GM19372 (cell line): Measurements from ENCODE around the gene DCTN5.
"Not testable (repeated sequence)": the region's sequence is repeated elsewhere in the genome, so short reads cannot be mapped to it uniquely, and the experiment has no call there.

Experiments used
- ATAC-seq: cut with Tn5 transposase; IDR thresholded peaks from one replicate; pipeline ENCODE4 v1.9.1; 2021; ENCODE audit warnings: mild to moderate bottlenecking, low read depth, moderate library complexity; ENCODE audit not compliant: unreplicated experiment

DCTN5 gene

DNA sequence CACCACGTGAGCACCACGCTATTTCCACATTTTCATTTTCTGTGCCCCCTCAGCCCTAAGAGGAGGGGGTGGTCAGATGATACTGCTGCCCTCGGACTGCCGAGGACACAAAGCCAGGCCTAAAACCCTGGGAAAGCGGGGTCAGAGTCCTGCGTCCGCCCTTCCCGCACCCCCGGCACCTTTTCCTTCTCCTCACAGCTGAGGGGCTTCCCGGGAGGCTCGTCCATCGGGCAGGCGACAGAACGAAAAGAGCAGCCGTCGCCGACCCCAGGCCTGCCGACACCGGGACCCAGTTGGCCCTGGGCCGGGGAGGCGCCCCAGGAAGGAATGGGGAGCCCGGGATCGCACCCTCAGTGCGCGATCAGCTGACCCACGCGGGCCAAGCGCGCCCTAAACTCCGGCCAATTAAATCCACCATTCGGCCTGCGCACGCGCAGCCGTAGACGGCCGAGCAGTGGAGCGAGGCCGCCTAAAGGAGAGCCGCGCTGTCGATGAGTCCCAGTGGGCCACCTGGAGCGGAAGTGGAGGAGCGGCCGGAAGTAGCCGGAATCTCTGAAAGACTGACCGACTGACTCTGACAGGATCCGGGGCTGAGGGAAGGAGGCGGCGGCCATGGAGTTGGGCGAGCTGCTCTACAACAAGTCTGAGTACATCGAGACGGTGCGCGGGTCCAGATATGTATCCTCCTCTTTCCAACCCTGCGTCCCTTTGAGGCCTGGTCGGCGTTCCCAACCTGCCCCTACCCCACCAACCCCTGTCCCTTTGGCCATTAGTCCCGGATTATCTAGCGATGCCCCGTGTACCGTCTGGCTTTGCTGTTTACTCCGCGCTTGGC, at the start of gene DCTN5, which contains the start of gene PALB2:
DCTN5 (plus strand) TSS at position 536 of the 835 bp plus-strand sequence; CDS start at position 613, 77 bp downstream.
PALB2 (minus strand) TSS at position 380 of the 835 bp plus-strand sequence; CDS start at position 227, 153 bp downstream.
- ATAC-seq, result peak; percentile 98

DNA sequence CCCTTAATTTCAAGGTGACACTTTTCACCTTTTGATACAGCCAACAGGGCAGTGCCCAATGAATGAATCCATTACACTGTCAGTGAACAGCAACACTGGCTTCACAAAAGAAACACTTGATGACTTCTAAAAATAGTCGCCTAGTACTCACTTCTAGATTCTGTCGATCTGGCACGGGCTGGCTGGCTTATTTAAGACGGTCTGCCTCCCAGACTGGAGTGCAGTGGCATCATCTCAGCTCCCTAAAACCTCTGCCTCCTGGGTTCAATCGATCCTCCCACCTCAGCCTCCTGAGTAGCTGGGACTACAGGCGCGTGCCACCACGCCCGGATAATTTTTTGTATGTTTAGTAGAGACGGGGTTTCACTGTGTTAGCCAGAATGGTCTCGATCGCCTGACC, 47.1 kb upstream of the DCTN5 start:
- ATAC-seq, result no peak

DNA sequence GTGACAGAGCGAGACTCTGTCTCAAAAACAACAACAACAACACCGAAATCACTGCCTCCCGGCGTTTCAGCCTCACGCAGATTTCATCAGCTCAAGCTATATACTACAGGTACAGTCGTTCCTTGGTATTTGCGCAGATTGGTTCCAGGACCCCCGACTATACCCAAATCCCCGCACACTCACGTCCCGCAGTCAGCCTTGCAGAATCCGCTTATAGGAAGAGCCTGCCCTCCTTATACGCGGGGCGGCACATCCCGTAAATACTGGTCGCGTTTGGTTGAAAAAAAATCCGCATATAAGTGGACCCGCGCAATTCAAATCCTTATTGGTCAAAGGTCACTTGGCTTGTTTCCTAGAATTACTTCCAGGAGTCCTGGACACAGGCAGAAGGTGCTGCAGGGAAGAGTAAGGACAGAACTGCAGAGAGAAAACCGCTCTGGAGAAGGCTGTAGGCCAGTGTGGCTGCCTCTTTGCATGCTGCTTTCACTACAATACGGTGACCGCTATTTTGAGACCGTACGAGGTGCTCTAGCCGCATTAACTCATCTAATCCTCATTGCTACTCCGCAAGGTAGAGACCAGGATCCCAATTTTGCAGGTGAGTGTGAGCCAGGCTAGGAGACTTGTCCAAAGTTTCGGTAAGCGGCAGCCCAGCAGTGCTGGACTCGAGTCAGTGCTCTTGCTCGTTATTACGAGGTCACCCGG, 45.9 kb upstream of the DCTN5 start:
- ATAC-seq, result no peak

DNA sequence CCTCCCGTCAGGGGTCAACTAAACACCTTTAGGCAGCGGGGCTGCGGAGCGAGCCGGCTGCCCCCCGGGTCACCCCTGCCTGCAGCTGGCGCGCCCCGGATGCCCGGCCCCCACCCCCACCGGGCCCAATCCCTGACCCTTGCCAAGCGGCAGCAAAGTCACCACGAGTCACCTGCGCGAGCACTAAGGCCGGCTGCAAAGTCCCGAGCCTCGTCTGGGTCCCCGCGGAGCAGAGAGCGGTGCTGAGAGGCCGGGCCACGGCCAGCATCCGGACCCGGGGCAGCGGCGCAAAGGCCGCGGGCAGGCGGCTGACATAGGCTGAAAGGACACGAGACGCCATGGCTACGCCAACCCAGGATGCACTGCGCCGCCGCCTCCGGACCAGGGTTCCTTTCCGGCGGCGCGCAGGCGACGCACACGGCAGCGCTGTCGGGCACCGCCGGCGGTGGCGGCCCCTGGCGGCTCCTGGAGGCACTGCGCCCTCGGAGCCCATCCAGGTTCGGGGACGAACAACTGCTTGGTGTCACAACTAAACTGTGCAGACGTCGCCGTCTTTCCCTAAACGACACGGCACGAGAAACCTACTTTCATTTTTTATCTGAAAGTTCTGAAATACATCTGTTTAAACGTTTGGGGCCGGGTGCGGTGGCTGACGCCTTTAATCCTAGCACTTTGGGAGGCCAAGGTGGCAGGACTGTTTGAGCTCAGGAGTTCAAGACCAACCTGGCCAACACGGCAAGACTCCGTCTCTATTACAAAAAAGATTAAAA, 45.1 kb upstream of the DCTN5 start, which contains the start of gene NDUFAB1:
NDUFAB1 (minus strand) TSS at position 366 of the 770 bp plus-strand sequence; CDS start at position 340, 26 bp downstream.
- ATAC-seq, result peak; percentile 91

DNA sequence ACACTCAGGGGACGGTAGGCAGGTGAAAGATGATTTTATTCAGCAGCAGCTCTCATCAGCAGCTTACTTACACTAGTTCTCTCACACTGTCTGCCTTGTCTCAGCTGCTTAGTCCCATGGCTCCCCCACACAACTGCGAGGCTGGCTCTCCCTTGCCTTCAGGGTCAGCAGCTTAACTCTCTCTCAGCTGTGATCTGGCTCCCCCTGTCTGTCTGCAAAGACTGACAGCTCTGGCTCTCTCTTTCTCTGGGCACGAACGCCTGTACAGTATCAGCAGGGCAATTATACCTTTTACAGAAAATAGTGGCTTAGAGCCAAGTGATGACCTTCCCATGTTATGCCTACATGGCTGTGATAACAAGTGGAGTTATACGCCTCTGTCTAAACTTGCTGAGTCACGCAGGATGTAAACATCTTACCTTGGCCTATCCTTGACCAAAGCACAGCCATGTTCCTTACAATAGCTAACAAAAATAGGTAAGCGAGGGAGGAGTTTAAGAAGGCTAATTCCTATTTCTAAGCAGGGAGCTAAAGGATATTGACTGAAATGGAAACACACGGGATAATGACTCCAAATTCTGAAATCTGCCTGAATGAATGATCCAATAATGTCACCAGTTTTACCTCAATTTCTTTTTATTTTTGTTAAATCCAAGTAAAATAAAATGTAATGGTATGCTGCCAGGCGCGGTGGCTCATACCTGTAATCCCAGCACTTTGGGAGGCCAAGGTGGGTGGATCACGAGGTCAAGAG, 44.1 kb upstream of the DCTN5 start:
- ATAC-seq, result no peak

DNA sequence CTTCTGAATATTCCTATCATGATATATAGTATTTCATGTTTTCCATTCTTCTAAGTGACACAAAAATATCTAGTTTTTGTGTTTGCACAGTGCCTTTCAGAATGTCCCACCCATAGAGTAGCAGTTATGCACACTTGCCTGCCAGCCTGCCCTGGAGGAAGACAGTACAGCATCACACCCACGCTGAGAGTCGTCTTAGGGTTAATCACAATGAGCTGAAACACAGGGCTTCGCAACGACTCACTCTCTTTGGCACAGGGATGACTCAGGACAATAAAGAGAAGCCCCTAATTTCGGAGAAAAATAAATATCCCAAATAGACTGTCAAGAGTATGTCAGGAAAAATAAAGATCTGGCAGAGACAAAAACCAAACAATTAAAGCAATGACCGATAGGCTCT, 33.5 kb upstream of the DCTN5 start:
- ATAC-seq, result no peak

DNA sequence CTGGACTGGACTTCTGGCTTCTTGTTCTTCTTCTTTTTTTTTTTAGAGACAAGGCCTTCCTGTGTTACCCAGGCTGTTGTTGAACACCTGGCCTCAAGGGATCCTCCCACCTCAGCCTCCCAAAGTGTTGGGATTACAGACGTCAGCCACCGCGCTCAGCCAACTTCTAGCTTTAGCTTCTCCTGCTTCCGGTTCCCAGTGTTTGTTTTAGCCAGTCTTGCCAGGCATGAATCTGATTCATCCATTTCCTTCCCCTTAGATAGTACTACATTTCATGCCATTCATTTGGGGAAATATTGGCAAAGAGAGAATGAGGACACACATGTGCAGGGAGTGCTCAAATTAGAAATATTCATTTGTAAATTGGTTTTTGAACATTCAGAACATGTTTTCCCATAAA, 33.1 kb upstream of the DCTN5 start:
- ATAC-seq, result no peak

DNA sequence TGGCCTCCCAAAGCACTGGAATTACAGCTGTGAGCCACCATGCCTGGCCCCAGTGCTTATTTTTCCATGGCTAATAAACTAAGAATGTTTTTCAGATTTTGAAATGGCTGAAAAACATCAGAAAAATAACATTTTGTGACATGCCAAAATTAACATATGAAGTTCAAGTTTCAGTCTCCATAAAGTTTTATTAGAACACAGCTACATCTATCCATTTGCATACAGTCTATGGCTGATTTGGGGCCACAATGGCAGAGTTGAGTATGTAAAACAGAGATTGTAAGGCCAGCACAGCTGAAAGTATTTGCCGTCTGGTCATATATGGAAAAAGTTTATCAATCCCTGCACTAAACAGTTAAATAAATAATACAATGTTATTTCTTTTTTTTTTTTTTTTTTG, 31.3 kb upstream of the DCTN5 start:
- ATAC-seq, result no peak

DNA sequence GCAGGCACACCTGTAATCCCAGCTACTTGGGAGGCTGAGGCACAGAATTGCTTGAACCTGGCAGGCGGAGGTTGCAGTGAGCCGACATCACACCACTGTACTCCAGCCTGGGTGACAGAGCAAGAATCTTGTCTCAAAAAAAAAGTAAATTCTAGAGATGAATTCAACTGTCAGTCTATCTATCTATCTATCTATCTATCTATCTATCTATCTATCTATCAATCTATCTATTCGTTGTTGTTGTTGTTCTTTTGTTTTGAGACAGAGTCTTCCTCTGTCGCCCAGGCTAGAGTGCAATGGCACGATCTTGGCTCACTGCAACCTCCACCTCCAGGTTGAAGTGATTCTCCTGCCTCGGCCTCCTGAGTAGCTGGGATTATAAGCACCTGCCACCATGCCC, 30.4 kb upstream of the DCTN5 start:
- ATAC-seq, result not testable (repeated sequence)

DNA sequence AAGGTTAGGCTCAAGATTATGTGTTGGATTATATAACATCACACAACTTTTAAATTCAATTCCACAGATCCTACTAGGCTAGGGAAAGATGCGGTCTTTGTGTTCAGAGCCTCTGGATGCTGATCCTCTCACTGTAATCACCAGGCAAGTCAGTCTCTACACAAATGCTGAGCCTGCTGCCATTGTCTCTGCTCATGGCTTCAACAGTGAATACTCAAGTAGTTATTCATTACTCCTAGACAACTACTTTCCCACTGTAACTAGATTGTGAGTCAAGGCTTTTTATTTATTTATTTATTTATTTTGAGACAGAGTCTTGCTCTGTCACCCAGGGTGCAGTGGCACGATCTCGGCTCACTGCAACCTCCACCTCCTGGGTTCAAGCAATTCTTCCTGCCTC, 29.3 kb upstream of the DCTN5 start:
- no peak for ATAC-seq

DNA sequence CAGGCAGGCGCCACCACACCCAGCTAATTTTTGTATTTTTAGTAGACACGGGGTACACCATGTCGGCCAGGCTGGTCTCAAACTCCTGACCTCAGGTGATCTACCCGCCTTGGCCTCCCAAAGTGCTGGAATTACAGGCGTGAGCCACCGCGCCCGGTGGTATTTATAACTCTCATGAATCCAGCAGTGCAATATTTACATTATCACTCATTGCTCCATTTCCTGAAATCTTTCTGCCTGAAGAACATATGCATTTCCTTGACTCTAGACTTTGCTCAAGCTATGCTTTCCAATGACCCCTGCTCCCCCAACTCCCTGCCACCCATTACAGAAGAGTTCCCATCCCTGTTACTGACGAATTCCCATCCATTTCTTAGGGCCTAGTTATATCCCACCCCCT, 25.5 kb upstream of the DCTN5 start:
- no peak for ATAC-seq

DNA sequence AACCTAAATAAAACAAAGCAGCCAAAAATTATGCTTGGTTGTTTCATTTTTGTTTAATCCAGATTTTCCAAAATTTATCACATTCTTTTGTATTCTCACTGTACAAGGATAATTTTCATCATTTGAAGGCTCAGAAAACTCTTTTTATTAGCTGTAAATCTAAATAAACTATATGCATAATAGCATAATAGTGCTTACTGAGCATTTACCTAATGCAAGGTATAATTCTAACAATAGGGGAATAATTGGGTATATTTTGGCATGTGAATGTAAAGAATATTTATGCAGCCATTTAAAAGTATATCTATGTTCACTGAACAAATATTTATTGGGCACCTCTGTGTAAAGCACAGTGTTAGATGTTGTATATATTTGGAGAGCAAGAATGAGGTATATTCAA, 17.2 kb upstream of the DCTN5 start:
- ATAC-seq, result no peak

DNA sequence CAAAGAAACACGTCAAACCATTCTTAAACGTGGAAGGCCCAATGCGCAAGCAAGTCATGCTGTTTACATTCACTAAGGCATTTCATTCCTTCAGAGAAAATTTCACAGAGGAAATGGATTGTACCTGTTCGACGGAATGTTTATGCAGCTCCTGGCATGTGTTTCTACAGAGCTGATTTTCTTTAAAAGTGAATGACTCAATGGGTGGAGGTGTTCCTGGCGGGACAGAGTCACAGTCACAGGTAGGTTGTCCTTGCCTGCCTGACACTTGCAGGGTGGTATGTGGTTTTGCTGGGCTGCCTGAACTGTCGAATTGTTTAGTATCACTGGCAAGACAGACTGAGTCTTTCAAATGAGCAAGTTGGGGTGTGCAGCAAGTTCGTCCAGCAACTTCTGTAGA, 11.8 kb upstream of the DCTN5 start:
- no peak for ATAC-seq

DNA sequence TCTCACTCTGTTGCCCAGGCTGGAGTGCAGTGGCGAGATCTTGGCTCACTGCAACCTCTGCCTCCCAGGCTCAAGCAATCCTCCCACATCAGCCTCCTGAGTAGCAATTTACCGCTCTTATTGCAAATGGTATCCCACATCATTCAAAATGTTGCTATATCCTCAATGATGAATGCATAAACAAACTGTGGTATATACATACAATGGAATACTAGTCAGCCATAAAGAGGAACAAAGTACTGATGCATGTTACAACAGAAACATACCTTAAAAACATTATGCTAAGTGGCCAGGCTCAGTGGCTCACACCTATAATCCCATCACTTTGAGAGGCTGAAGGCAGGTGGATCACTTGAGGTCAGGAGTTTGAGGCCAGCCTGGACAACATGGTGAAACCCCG, 9.4 kb upstream of the DCTN5 start:
- ATAC-seq, result not testable (repeated sequence)

DNA sequence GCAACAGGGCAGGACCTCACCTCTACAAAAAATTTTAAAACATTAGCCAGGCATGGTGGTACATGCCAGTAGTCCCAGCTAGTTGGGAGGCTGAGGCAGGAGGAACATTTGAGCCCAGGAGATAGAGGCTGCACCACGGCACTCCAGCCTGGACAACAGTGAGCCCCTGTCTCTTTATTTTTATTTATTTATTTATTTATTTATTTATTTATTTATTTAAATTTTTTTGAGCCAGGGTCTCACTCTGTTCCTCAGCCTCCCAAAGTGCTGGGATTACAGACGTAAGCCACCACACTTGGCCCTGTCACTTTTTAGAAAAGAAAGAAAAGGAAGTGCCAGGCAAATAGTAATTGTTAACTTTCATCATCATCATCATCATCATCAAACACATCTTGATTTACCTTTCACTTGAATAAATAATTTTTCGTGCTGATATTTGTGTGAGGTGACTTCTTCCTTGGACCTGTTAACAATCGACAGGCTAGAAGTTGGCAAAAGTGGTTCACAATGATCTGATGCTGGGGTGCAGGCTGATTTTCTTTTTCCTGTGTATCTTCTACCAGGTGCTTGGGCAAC, 6.7 kb upstream of the DCTN5 start:
- ATAC-seq, result no peak

DNA sequence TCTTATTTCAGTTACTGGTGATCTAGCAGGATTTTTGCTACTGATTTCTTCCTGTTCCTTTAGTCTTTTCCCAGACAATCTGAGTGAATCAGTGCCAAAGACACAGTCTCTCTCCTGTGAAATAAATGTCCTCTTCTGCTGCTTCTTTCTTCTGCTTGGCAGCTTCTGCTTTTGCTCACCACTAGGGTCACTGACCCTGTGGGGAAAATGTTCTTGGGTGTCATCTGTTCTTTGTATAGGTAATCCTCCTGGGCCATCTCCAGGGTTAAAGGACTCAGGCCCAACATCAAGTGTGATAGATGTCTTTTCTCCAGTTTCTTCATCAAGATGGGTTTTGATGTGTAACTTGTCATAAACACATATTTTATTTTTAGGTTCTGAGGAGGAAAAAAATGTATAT, 5.3 kb upstream of the DCTN5 start:
- ATAC-seq, result no peak

DNA sequence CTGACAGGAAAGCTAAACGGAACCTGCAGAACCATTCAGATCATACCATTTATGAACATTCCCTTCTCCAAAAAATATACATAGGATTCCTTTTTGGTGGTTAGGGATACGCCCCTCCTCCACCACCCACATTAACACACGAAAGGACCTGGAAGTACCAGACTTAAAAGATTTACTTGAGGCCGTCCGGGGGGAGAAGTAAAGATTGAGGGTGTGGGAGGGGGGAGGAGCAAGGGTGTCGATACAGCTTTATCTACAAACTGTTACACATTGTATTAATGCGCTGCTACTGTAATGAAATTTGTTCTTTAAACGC, 693 bp upstream of the DCTN5 start:
- no peak for ATAC-seq

DNA sequence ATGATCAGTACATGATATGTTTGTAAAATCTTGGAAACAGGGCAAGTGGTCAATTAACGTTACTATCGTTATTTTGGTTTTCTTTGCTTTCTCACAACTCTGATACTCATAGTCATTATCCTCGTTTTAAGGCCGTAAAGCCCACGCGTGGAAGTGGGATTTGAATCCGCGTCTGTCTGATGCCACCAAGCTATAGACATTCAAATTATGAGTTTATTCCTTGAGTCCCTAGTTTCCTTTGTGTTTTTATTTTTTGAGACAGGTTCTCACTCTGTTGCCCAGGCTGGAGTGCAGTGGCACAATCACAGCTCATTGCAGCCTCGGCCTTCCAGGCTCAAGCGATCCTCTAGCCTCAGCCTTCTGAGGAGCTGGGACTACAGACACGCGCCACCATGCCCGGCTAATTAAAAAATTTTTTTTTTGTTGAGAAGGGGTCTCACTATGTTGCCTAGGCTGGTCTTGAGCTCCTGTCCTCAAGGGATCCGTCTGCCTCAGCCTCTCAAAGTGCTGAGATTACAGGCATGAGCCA, 1.0 kb downstream of the DCTN5 start:
- no peak for ATAC-seq

DNA sequence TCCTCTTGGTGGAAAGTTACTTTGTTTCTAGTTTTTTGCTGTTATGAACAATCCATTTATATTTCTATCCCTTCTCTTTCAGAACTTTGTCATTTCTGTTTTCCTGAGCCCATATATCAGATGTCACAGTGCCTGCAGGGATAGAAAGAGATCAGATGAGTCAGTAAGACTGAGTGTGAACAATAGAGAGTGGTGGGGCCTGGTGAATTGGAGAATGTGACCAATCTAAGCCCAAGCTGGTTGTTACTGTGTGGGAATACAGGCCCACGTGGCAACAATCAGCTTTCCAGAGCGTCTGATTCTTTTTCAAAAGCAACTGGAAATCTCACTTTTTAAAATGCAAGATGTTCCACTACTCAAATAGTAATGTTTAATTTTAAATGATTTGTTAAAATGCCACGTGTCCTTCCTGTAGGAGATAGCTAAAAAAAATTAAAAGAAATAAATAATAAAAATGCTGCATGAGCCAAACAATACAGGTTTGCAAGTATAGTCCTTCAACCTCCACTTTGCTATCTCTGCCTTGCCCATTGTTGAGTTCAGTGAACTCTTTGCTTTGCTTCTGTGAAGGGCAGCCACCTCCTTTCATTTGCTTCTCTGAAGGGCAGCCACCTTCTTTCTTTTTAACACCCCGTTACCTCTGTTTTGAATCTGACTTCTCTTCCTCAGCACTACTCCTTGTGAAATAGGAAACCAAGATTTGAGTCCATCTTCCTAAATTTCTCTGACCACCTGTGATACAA, 9.6 kb downstream of the DCTN5 start:
- ATAC-seq, result no peak
